AG10803 (cell line): ENCODE results near the gene IL17C.

Source experiments
- DNase-seq: peaks from one replicate; pipeline ENCODE4 v3.0.0; 2010; ENCODE audit warnings: low read depth
- H3K4me3 ChIP-seq: 2 replicates; pipeline ENCODE4 v1.5.1; 2011; ENCODE audit warnings: mild to moderate bottlenecking, low read length, control low read depth
- CTCF ChIP-seq: conservative IDR thresholded peaks from 2 replicates; pipeline ENCODE4 v1.5.1; 2011; ENCODE audit warnings: mild to moderate bottlenecking, low read length, control low read depth, inconsistent platforms

IL17C gene

GRCh38 chr16:88633684-88634140 is 4.7 kb upstream of the IL17C start:
- peak; percentile 31 for TF ChIP-seq CTCF
- H3K4me3 ChIP-seq, result no peak overlapping the region
- no peak for DNase-seq

GRCh38 chr16:88634141-88634993 is 4.0 kb upstream of the IL17C start:
- DNase-seq, result peak; percentile 43
- TF ChIP-seq CTCF, result no peak
- peak overlapping the region; percentile 43 for H3K4me3 ChIP-seq

- H3K4me3 ChIP-seq, result peak overlapping the region; percentile 43
- no peak for DNase-seq
- peak; percentile 34 for TF ChIP-seq CTCF
Measured at GRCh38 chr16:88634994-88635670, 3.2 kb upstream of the IL17C start.

GRCh38 chr16:88635671-88636319 is 2.6 kb upstream of the IL17C start:
- no peak for DNase-seq
- TF ChIP-seq CTCF, result no peak
- no peak overlapping the region for H3K4me3 ChIP-seq

GRCh38 chr16:88636488-88637265 is 1.7 kb upstream of the IL17C start:
- no peak for DNase-seq
- TF ChIP-seq CTCF, result no peak
- no peak overlapping the region for H3K4me3 ChIP-seq

GRCh38 chr16:88639231-88640038 is 1.1 kb downstream of the IL17C start:
- DNase-seq, result no peak

More at GRCh38 chr16:88639231-88640038, 1.1 kb downstream of the IL17C start:
- no peak for TF ChIP-seq CTCF
- no peak overlapping the region for H3K4me3 ChIP-seq
